Measurements from ENCODE around the gene POU4F3. TPM values are rescaled to one million over a fixed set of nuclear protein-coding genes. Genes with fewer than 3 reads are reported as not detected.

POU4F3 gene
- total RNA-seq, 4 donors from 2014 or later: not detected

GRCh38 chr5:146337928-146338327 lies 711 bp upstream of the POU4F3 start:
- Histone ChIP-seq H3K9me3 (no peaks in the 10 kb centered on the region), H3K27me3 (peaks cover 11 to 100% (median 42%) of the 10 kb centered on the region in 4 donors), H3K27ac (no peak overlapping the region), H3K4me3 (no peak overlapping the region), H3K4me1 (peaks cover 0 to 14% (median 0%) of the 10 kb centered on the region in 3 donors), H3K36me3 (no peaks in the 10 kb centered on the region)
- TF ChIP-seq POLR2A (IDR thresholded peaks at IDR 0.05) (no peak), CTCF (IDR thresholded peaks at IDR 0.05) (no peak)
- no peak for DNase-seq
- 0 to 8% methylated on average over 7 to 8 of the region's 8 CpGs for WGBS, 2 donors
- intact Hi-C loops (cut with DNase I): no loop called here

GRCh38 chr5:146339715-146340259 lies 1.1 kb downstream of the POU4F3 start:
- Histone ChIP-seq H3K4me1 (peaks cover 0 to 18% (median 0%) of the 10 kb centered on the region in 3 donors), H3K9me3 (no peaks in the 10 kb centered on the region), H3K27ac (no peak overlapping the region), H3K27me3 (peaks cover 15 to 100% (median 51%) of the 10 kb centered on the region in 4 donors), H3K36me3 (no peaks in the 10 kb centered on the region), H3K4me3 (peak overlapping the region in 1 of 4 donors; percentile 24)
- no peak for TF ChIP-seq POLR2A (IDR thresholded peaks at IDR 0.05)
- TF ChIP-seq CTCF (IDR thresholded peaks at IDR 0.05): no peak
- intact Hi-C loops (cut with DNase I): no loop called here
- no peak for DNase-seq
- WGBS, 2 donors: 19 to 20% methylated on average over 1 to 30 of the region's 44 CpGs

GRCh38 chr5:146340260-146341081 lies 1.8 kb downstream of the POU4F3 start:
- DNase-seq: no peak
- no peak overlapping the region for H3K27ac ChIP-seq
- TF ChIP-seq CTCF (IDR thresholded peaks at IDR 0.05) (no peak), POLR2A (IDR thresholded peaks at IDR 0.05) (no peak)
- H3K36me3 ChIP-seq: no peaks in the 10 kb centered on the region
- peak overlapping the region in 1 of 4 donors; percentile 24 for H3K4me3 ChIP-seq
- H3K27me3 ChIP-seq: peaks cover 15 to 100% (median 58%) of the 10 kb centered on the region in 4 donors
- peaks cover 0 to 25% (median under 1%) of the 10 kb centered on the region in 3 donors for H3K4me1 ChIP-seq
- intact Hi-C loops (cut with DNase I): no loop called here
- H3K9me3 ChIP-seq: no peaks in the 10 kb centered on the region
- WGBS, 2 donors: 14 to 16% methylated on average over 6 to 39 of the region's 40 CpGs

- H3K36me3 ChIP-seq: no peaks in the 10 kb centered on the region
- no peaks in the 10 kb centered on the region for H3K9me3 ChIP-seq
- no peak overlapping the region for H3K4me3 ChIP-seq
- peaks cover 0 to 31% (median 4%) of the 10 kb centered on the region in 3 donors for H3K4me1 ChIP-seq
- no peak overlapping the region for H3K27ac ChIP-seq
- peaks cover 15 to 100% (median 62%) of the 10 kb centered on the region in 4 donors for H3K27me3 ChIP-seq
- 10 to 16% methylated on average over 6 of the region's 6 CpGs for WGBS, 2 donors
- intact Hi-C loops (cut with DNase I): no loop called here
- DNase-seq: no peak
- TF ChIP-seq CTCF (IDR thresholded peaks at IDR 0.05): no peak
- TF ChIP-seq POLR2A (IDR thresholded peaks at IDR 0.05): no peak
These were observed 3.2 kb downstream of the POU4F3 start for GRCh38 chr5:146341854-146342253.

GRCh38 chr5:146342519-146342881 lies 3.9 kb downstream of the POU4F3 start:
- H3K27me3 ChIP-seq: peaks cover 15 to 100% (median 59%) of the 10 kb centered on the region in 4 donors
- 7 to 13% methylated on average over 14 of the region's 14 CpGs for WGBS, 2 donors
- intact Hi-C loops (cut with DNase I): no loop called here

More at GRCh38 chr5:146342519-146342881, 3.9 kb downstream of the POU4F3 start:
- Histone ChIP-seq H3K27ac (no peak overlapping the region), H3K4me1 (peaks cover 0 to 31% (median 4%) of the 10 kb centered on the region in 3 donors), H3K4me3 (no peak overlapping the region), H3K36me3 (no peaks in the 10 kb centered on the region), H3K9me3 (no peaks in the 10 kb centered on the region)
- DNase-seq: no peak
- TF ChIP-seq CTCF (IDR thresholded peaks at IDR 0.05) (no peak), POLR2A (IDR thresholded peaks at IDR 0.05) (no peak)
